K562 (cell line): Measurements from ENCODE around the gene EZH1. TPM values are rescaled to one million over a fixed set of nuclear protein-coding genes. Genes with fewer than 3 reads are reported as not detected.

ENCODE experiments used
- ADNP ChIP-seq: fragments of 200-800 bp; sonication (Bioruptor generic); IDR thresholded peaks from 2 replicates; pipeline ENCODE4 v1.6.1; 2016; ENCODE audit warnings: missing genetic modification characterization, missing compliant biosample characterization
- DEAF1 ChIP-seq: fragments of 450-650 bp; formaldehyde crosslinking; IDR thresholded peaks from 2 replicates; pipeline ENCODE4 v1.4.0; 2020; ENCODE audit warnings: mild to moderate bottlenecking, moderate library complexity
- GTF2A2 ChIP-seq: IDR thresholded peaks from 2 replicates; pipeline ENCODE4 v1.6.1; 2016; ENCODE audit warnings: mild to moderate bottlenecking, missing genetic modification characterization, missing compliant biosample characterization
- MCM7 ChIP-seq, 2 experiments: fragments of 450-650 bp; IDR thresholded peaks; 2 replicates each; pipeline ENCODE4 v1.6.1; 2016 to 2018
- MEF2A ChIP-seq: IDR thresholded peaks from 2 replicates; pipeline ENCODE4 v1.6.1; 2011; ENCODE audit warnings: low read depth, mild to moderate bottlenecking, low read length, moderate library complexity; ENCODE audit not compliant: control insufficient read depth
- NFATC3 ChIP-seq: fragments of 450-650 bp; IDR thresholded peaks from 2 replicates; pipeline ENCODE4 v1.6.1; 2017; ENCODE audit warnings: mild to moderate bottlenecking
- NFIX ChIP-seq: fragments of 250-450 bp; sonication (Bioruptor Pico); IDR thresholded peaks from 2 replicates; pipeline ENCODE4 v1.4.0; 2020; ENCODE audit warnings: low read depth, mild to moderate bottlenecking, moderate library complexity
- PHF8 ChIP-seq: fragments of 200-600 bp; sonication (generic); IDR thresholded peaks from 2 replicates; pipeline ENCODE4 v1.6.1; 2012; ENCODE audit warnings: mixed run types, mild to moderate bottlenecking, inconsistent platforms, low read length, moderate library complexity, borderline replicate concordance
- POLR2G ChIP-seq: fragments of 200-400 bp; formaldehyde crosslinking; IDR thresholded peaks from 2 replicates; pipeline ENCODE4 v1.6.1; 2017; ENCODE audit warnings: low read depth, mild to moderate bottlenecking, antibody characterized with exemption, low read length, moderate library complexity
- RBFOX2 ChIP-seq: fragments of 200-400 bp; formaldehyde crosslinking; IDR thresholded peaks from 2 replicates; pipeline ENCODE4 v1.6.1; 2017; ENCODE audit warnings: low read depth, mild to moderate bottlenecking, low read length, moderate library complexity
- REST ChIP-seq, 2 experiments: fragments of 450-650 bp; formaldehyde crosslinking in 1 of 2; IDR thresholded peaks; 2 replicates each; pipeline versions ENCODE4 v1.4.0 to v1.6.1; 2014 to 2020; ENCODE audit warnings: mild to moderate bottlenecking in 2 of 2, borderline replicate concordance in 1 of 2, low read depth in 1 of 2
- SMARCB1 ChIP-seq: IDR thresholded peaks from 2 replicates; pipeline ENCODE4 v1.6.1; 2011; ENCODE audit warnings: improper control_type of control experiment, low read depth; ENCODE audit not compliant: insufficient read length
- TEAD1 ChIP-seq, 2 experiments: fragments of 450-650 bp in 1 of 2; sonication (generic) in 1 of 2; formaldehyde crosslinking; IDR thresholded peaks; 2 replicates each; pipeline versions ENCODE4 v1.4.0 to v1.8.0; 2020 to 2022; ENCODE audit warnings: mild to moderate bottlenecking in 2 of 2, missing genetic modification reagents in 1 of 2
- ZNF140 ChIP-seq: fragments of 250-450 bp; sonication (Bioruptor Pico); IDR thresholded peaks from 2 replicates; pipeline ENCODE4 v1.8.0; 2021; ENCODE audit warnings: moderate library complexity, mild to moderate bottlenecking, inconsistent platforms
- ZNF23 ChIP-seq: fragments of 250-450 bp; sonication (Bioruptor Pico); IDR thresholded peaks from 2 replicates; pipeline ENCODE4 v1.4.0; 2020; ENCODE audit warnings: mild to moderate bottlenecking
- ZNF347 ChIP-seq: fragments of 450-650 bp; formaldehyde crosslinking; IDR thresholded peaks from 2 replicates; pipeline ENCODE4 v1.4.0; 2020; ENCODE audit warnings: low read depth, mild to moderate bottlenecking, moderate library complexity
- ZNF41 ChIP-seq: fragments of 250-450 bp; sonication (Bioruptor Pico); conservative IDR thresholded peaks from 2 replicates; pipeline ENCODE4 v1.4.0; 2020; ENCODE audit warnings: mild to moderate bottlenecking
- ZNF431 ChIP-seq: sonication (generic); formaldehyde crosslinking; IDR thresholded peaks from 2 replicates; pipeline ENCODE4 v1.8.0; 2022; ENCODE audit warnings: mild to moderate bottlenecking, missing genetic modification reagents
- ZZZ3 ChIP-seq: fragments of 450-650 bp; IDR thresholded peaks from 2 replicates; pipeline ENCODE4 v1.6.1; 2016; ENCODE audit warnings: antibody characterized with exemption, mild to moderate bottlenecking, moderate library complexity
- polyA plus RNA-seq, 8 experiments: library from polyadenylated mRNA; depleted of rRNA in 4 of 8; stranded (reverse) in 5 of 8; unstranded in 3 of 8; fragments of >200 nt; fragmentation: Nextera tagmentation in 2 of 8; fragmentation: Illumina TruSeq in 1 of 8; extraction: Ambion mirVana in 2 of 8; extraction: Trizol in 1 of 8; gene quantifications; 2 replicates each; pipeline versions ENCODE4 v1.2.1 to v1.2.3, GENCODE V29; 2011 to 2014; ENCODE audit warnings: inconsistent platforms in 1 of 8, missing spikeins in 1 of 8
- total RNA-seq, 7 experiments: library from RNA; depleted of rRNA in 6 of 7; stranded (reverse); fragments of >200 nt in 6 of 7; fragmentation: Illumina TruSeq in 2 of 7; extraction: Trizol in 2 of 7; gene quantifications; 2 replicates each; pipeline versions ENCODE4 v1.2.1 to v1.2.3, GENCODE V29; 2011 to 2021; ENCODE audit warnings: low replicate concordance in 1 of 7

Gene EZH1
- total and polyA plus RNA-seq, 9 of the 15 experiments (the other 6 are each of a cell fraction or from before 2014, with no cell fraction given), result 8.6 to 40.8 (median 22.9) TPM

- TF ChIP-seq TEAD1 (CRISPR knock-in tag; IDR thresholded peaks at IDR 0.05) (peak in 1 of 2 experiments; percentile 59; a peak in 1 of 4 replicates), MEF2A (no peak), ZZZ3 (no peak), ZNF23 (CRISPR knock-in tag) (no peak), RBFOX2 (peak; percentile 86), ADNP (no peak), ZNF41 (CRISPR knock-in tag) (no peak), ZNF140 (CRISPR knock-in tag) (no peak), ZNF431 (peak; percentile 79), SMARCB1 (no peak), ZNF347 (no peak), DEAF1 (no peak), PHF8 (peak; percentile 62; the same call in 1 of the 2 replicates), REST (IDR thresholded peaks at IDR 0.05; ENCODE audit: borderline replicate concordance) (peak; percentile 33; the same call in 1 of the 2 replicates), REST (CRISPR knock-in tag; IDR thresholded peaks at IDR 0.05; ENCODE audit: low read depth) (0 out of 2 replicates have a peak, but pooled peaks have one; percentile 51), NFATC3 (no peak), NFIX (CRISPR knock-in tag) (no peak), GTF2A2 (tag) (no peak), POLR2G (peak; percentile 83), MCM7 (IDR thresholded peaks at IDR 0.05) (no peak)
Observed at GRCh38 chr17:42679492-42680330, 65.1 kb downstream of the EZH1 start (continued).
